ENCODE measurements around the gene IFTAP.

DNA sequence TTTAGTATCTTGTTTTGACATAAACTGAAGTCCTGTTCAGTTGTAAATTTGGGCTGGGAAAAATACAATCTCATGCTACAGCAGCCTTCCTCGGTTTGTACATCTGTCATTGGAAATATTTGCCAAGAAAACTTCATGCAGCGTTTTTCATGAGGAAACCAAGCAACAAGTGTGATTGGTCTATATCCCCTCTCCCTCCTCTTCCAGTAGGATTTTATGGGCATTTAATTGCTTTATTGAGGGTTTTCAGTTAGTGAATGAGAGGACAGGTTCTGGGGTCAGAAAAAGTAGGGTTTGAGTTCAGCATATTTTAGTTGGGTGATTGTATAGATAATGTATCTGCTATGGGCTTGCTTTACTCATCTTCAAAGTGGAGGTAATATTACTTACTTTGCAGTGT, 93.8 kb downstream of the IFTAP start:
- TF ChIP-seq SUZ12 (IDR thresholded peaks at IDR 0.05; ENCODE audit: extremely low read depth, insufficient read depth, insufficient read length) = no peak
- TF ChIP-seq YY1 (IDR thresholded peaks at IDR 0.05; ENCODE audit: insufficient read depth, insufficient read length) = no peak

Data from NT2/D1 (cell line).